Dendritic cell treated with granulocyte-macrophage colony-stimulating factor and Interleukin-4, amounts not matched to agents 40 ng/mL and 50 ng/mL, for 4 days (primary cell): Measurements from ENCODE around the gene SLC26A1.
"Not testable (repeated sequence)": the region's sequence is repeated elsewhere in the genome, so short reads cannot be mapped to it uniquely, and the experiment has no call there.

Experiments used
- H3K27ac Mint-ChIP-seq: one replicate; pipeline ENCODE4 v1.8.0; 2022; ENCODE audit warnings: mild to moderate bottlenecking, mixed read lengths
- H3K27me3 Mint-ChIP-seq: one replicate; pipeline ENCODE4 v1.8.0; 2022; ENCODE audit warnings: mild to moderate bottlenecking, mixed read lengths
- H3K36me3 Mint-ChIP-seq: one replicate; pipeline ENCODE4 v1.8.0; 2022; ENCODE audit warnings: low read depth, mixed read lengths
- H3K4me1 Mint-ChIP-seq: one replicate; pipeline ENCODE4 v1.8.0; 2022; ENCODE audit warnings: low read depth, mixed read lengths
- H3K4me3 Mint-ChIP-seq: one replicate; pipeline ENCODE4 v1.8.0; 2022; ENCODE audit warnings: mild to moderate bottlenecking, moderate library complexity, mixed read lengths
- H3K9me3 Mint-ChIP-seq: one replicate; pipeline ENCODE4 v1.8.0; 2022; ENCODE audit warnings: mixed read lengths
- intact Hi-C: fragments of 100-400 bp; cut with micrococcal nuclease; formaldehyde crosslinking; loops from one replicate; pipeline ENCODE4 v1.15.0; 2022

SLC26A1 gene

DNA sequence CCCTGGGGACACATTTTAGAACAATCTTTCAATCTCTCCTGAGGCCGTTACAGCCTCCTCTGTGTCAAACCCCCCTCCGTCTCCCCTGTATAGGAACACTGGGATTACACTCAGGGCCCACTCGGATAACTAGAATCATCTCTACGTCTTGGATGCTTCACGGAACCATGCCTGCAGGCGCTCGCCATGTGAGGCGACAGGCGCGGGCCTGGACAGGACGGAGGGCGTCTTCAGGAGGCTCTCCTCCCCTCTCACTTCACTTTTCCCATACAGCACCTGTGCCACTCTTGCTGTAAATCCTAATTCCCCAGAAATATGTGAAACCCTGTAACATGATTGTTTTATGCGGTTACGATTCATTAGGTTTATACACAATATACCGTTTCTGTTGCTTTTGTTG lies 10.4 kb downstream of the SLC26A1 start:
- H3K9me3 Mint-ChIP-seq, result no peaks in the 10 kb centered on the region
- no peak overlapping the region for H3K27ac Mint-ChIP-seq
- H3K36me3 Mint-ChIP-seq, result no peaks in the 10 kb centered on the region
- H3K4me3 Mint-ChIP-seq, result no peak overlapping the region
- H3K4me1 Mint-ChIP-seq, result peaks cover 46% of the 10 kb centered on the region
- intact Hi-C loops, result no loop called here
- H3K27me3 Mint-ChIP-seq, result peaks cover 4% of the 10 kb centered on the region

DNA sequence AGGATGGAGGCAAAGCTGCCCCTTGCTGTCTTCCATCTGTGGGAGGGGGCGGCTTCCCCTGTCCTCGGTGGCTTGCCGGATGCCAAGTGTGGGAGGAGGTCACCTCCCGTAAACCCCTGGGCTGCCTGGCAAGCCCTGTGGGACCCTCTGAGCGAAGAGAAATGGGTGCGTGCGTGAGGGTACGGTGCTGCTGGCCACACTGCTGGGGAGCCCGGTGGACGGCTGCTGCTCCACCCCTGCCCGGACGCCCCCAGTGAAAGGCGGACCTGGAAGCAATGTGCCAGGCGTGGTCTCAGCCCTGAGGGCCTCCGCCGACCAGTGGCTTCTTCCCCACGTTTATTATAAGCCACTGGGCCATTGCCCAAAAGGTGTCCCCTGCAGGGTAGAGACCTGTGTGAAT lies 10.9 kb downstream of the SLC26A1 start:
- H3K36me3 Mint-ChIP-seq, result no peaks in the 10 kb centered on the region
- no peak overlapping the region for H3K4me3 Mint-ChIP-seq
- H3K4me1 Mint-ChIP-seq, result peaks cover 42% of the 10 kb centered on the region
- H3K9me3 Mint-ChIP-seq, result no peaks in the 10 kb centered on the region
- intact Hi-C loops, result no loop called here
- peaks cover 4% of the 10 kb centered on the region for H3K27me3 Mint-ChIP-seq
- no peak overlapping the region for H3K27ac Mint-ChIP-seq

DNA sequence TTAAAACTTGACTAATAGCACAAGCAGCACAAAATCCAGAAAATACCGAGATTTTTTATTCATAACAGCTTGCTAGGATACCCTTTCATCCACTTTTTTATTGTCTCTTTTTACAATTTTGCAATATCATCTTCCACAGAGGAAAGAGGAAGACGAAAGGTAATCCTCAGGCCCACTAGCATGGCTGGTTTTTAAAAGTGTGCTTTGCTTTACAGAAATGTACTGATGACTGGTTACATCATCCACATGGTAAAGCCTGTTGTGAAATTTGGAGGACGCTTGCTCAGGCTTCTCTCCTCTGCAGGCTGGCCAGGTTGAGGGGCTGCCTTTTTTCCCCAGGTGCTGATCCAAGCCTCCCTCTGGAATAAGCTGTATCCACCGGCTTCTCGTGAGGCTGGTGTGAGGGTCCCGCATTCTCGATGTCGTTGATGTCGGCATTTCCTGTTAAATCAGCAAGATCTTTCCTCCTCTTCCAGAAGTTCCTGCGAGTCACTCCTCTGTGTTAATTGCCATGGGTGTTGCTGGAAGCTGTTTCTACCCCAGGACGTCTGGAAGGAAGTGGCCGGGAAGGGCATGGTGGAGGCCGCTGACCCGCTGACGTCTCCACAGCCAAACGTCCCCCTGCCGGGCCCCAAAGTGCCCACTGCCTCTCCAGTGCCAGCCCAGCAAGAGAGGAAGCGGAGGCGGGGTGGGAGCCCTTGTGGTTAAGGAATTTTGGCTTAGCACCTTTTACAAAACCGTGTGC lies 14.1 kb downstream of the SLC26A1 start:
- intact Hi-C loops, result no loop called here
- Mint-ChIP-seq H3K9me3 (no peaks in the 10 kb centered on the region), H3K36me3 (no peaks in the 10 kb centered on the region), H3K4me3 (peak overlapping the region; percentile 30), H3K4me1 (peaks cover 24% of the 10 kb centered on the region), H3K27me3 (peaks cover 15% of the 10 kb centered on the region), H3K27ac (peak overlapping the region; percentile 75)

DNA sequence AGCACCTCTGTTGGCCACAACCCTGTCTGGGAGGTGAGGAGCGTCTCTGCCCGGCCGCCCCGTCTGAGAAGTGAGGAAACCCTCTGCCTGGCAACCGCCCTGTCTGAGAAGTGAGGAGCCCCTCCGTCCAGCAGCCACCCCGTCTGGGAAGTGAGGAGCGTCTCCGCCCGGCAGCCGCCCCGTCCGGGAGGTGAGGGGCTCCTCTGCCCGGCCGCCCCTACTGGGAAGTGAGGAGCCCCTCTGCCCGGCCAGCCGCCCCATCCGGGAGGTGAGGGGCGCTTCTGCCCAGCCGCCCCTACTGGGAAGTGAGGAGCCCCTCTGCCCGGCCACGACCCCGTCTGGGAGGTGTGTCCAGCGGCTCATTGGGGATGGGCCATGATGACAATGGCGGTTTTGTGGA lies 17.2 kb downstream of the SLC26A1 start:
- Mint-ChIP-seq H3K27me3 (peaks cover 12% of the 10 kb centered on the region), H3K4me1 (peaks cover 40% of the 10 kb centered on the region)
- H3K27ac Mint-ChIP-seq, H3K36me3 Mint-ChIP-seq, H3K4me3 Mint-ChIP-seq, H3K9me3 Mint-ChIP-seq, intact Hi-C loops: not testable (repeated sequence)

DNA sequence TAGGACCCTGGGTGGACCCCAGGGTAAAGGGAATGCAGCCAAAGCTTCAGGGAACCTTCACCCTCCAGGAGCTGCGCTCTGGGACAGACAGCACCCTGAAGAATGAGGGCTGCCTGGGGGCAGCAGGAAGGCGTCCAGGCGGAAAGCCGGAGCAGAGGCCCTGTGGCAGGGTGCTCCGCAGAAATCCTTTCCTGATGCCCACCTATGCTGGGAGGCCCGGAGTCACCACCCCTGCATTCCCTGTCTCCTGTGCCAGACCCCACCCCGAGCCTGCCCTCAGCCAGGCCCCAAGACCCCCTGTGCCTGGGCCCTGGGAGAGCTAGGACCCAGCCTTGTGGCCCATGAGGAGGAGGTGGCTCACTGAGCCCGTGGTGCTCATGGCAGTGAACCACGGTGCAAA lies 18.5 kb downstream of the SLC26A1 start:
- H3K9me3 Mint-ChIP-seq, result no peaks in the 10 kb centered on the region
- H3K4me3 Mint-ChIP-seq, result no peak overlapping the region
- intact Hi-C loops, result no loop called here
- peaks cover 12% of the 10 kb centered on the region for H3K27me3 Mint-ChIP-seq
- peak overlapping the region; percentile 25 for H3K27ac Mint-ChIP-seq
- peaks cover 8% of the 10 kb centered on the region for H3K36me3 Mint-ChIP-seq
- peaks cover 41% of the 10 kb centered on the region for H3K4me1 Mint-ChIP-seq

DNA sequence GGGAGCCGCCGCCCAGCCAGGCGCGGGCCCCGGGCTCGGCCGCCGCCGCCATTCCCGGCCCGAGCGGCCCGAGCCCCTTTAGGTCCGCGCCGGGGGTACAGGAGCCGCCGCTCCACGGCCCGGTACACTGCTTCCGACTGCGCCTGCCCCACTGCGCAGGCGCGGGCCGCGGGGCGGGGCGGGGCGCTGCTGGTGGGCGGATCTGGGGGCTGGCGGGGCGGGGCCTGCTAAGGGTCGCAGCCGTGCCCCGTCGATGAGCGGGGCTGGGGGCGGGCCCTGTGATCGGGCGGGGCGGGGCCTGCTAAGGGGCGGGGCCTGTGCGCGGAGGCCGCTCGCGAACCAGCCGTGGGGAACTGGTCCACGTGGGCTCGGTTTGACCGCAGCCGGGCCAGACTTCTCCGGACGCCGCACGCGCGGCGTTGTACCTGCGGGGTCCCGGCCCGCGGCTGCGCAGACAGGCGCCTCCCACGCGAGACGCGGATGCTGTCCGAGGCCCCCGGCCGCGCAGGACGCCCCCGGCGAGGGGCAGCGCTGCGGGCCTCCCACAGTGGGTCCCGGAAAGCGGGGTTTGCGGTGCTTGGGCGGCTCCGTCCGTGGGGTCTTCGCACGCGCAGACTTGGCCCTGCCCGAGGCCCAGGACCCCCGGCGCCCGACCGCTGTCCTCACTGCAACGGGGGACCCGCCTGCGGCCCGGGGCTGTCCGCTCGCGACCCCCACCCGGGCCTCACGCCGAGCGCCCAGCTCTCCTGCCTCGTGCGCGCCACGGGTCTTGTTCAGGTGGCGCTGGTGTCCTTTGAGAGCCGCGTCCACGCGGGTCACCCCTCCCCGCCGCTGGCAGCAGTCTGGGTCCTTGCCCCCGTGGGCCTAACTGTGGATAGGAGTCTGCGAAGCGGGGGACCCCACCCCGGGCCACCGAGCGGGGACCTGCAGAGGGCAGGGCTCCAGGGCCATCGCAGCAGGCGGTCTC lies 19.5 kb downstream of the SLC26A1 start, which contains the start of gene DGKQ:
DGKQ (minus strand) TSS at position 139 of the 967 bp plus-strand sequence; CDS start at position 52, 87 bp downstream.
- Mint-ChIP-seq H3K36me3 (peaks cover 13% of the 10 kb centered on the region), H3K27me3 (peaks cover 17% of the 10 kb centered on the region), H3K4me1 (peaks cover 38% of the 10 kb centered on the region), H3K27ac (peak within 1 kb of the TSS; percentile 52), H3K4me3 (peak within 1 kb of the TSS; percentile 77), H3K9me3 (no peaks in the 10 kb centered on the region)
- intact Hi-C loops, result loop anchor here (1.0 to 2.0 kb wide), 3 partner anchors 13 to 191 kb away; no protein-coding TSS in a partner anchor

DNA sequence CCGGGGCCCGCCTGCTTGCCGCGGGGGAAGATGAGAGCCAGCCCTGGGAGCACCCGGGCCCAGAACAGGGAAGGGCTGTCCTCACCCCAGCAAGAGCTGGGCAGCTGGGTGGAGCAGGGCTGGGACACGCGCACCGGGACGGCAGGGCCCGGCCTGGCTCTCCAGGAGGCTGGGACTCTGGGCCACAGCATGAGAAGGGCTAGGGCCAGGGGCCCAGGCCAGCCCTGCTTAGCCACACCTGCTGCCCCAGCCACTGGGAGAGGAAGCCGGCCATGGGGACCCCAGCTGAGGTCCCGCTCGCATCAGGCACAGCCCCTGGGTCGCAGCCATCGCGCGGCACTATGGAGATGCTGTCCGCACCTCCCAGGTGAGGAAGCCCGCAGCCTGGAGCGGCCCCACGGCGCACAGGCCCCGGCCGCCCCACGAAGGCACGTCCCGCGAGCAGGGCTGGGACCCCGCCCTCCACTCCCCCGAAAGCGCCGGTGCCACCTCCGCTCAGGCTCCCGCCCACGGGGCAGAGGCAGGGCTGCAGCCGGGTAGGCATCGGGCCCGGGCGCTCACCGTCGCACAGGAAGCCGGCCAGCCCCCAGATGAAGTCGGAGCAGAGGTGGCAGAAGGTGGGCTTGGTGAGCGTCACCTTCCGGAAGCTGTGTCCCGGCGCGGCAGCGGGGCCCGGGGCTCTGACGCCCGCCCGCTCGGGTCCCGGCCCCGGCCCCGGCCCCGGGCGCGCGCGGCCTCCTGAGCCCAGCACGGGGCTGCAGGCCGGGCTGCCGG lies 20.4 kb downstream of the SLC26A1 start:
- intact Hi-C loops, result loop anchor here (1.0 to 2.0 kb wide), 3 partner anchors 13 to 190 kb away; no protein-coding TSS in a partner anchor
- Mint-ChIP-seq H3K36me3 (peaks cover 22% of the 10 kb centered on the region), H3K4me3 (peak overlapping the region; percentile 77), H3K27me3 (peaks cover 24% of the 10 kb centered on the region), H3K4me1 (peaks cover 33% of the 10 kb centered on the region), H3K9me3 (no peaks in the 10 kb centered on the region), H3K27ac (peak overlapping the region; percentile 52)

DNA sequence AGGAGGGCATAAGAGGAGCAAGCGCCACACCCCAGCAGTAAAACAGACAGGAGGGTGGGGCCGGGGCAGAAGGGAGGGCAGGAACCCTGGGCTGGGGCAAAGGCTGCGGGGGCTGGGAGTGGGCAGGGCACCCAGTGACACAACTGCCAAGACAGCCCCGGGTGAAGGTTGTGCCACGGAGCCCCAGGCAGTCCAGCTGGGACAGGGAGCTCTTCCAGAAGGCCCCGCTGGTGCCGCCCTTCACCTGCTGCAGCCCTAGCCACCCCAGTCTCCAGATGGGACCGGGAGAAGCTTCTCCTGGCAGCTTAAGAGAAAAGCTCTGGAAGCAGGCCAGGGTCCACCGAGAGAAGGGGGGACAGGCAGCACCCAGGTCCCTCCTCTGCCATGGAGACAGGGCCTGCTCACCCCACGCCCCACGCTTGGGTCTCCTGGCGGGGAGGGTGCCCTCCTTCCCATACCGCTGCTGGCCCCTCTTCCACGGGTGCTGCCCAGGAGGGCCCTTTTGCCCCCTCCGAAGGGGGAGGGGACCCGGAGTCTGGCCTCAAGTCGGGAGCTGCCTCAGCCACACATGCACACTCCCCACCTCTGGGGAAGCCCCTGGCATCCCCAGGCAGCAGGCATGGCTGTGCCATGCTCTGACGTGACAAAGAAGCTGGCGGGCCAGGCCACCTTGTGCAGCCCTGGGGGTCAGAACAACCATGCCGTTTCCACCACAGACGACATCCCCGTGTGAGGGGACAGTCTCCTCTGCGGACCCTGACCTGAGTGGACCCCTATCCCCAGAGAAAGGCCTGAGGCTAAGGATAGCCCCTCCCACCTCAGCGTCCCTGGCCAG lies 21.3 kb downstream of the SLC26A1 start:
- Mint-ChIP-seq H3K27ac (peak overlapping the region; percentile 52), H3K4me1 (peaks cover 32% of the 10 kb centered on the region), H3K27me3 (peaks cover 24% of the 10 kb centered on the region), H3K4me3 (peak overlapping the region; percentile 77), H3K36me3 (peaks cover 31% of the 10 kb centered on the region), H3K9me3 (no peaks in the 10 kb centered on the region)
- intact Hi-C loops, result loop anchor here (2.0 kb wide), 2 partner anchors 35 to 189 kb away; no protein-coding TSS in a partner anchor

DNA sequence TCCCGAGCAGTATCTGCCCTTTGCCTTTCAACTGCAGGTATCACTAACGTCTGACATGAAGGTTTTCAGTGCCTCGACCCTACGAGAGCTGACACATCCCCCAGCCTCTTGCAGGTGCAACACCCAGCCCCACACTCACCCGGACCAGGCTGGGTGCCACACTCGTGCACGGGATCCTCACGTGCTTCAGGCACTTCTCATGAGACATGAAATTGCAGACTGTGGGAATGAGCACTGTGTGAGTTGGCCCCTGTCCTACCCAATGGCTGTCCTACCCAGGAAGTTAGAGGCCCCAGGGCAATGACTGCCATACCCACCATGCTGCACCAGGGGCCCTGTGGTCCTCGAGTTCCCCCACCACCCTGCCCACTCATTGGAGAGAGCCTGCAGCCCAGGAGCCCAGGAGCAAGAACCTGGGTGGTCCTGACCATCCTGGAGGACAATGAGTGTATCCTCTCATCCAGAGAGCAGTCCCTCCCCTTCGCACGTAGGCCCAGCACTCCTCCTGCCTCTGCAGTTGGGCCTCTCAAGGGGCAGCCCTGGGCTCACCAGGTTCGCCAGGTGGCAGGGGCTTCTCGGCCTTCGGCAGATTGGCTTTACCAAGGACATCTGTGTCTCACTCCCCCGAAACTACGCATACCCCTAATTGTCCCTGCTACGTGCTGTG lies 22.2 kb downstream of the SLC26A1 start:
- peaks cover 24% of the 10 kb centered on the region for H3K27me3 Mint-ChIP-seq
- H3K4me1 Mint-ChIP-seq, result peaks cover 32% of the 10 kb centered on the region
- peaks cover 40% of the 10 kb centered on the region for H3K36me3 Mint-ChIP-seq
- no peaks in the 10 kb centered on the region for H3K9me3 Mint-ChIP-seq
- intact Hi-C loops, result no loop called here
- no peak overlapping the region for H3K4me3 Mint-ChIP-seq
- no peak overlapping the region for H3K27ac Mint-ChIP-seq

DNA sequence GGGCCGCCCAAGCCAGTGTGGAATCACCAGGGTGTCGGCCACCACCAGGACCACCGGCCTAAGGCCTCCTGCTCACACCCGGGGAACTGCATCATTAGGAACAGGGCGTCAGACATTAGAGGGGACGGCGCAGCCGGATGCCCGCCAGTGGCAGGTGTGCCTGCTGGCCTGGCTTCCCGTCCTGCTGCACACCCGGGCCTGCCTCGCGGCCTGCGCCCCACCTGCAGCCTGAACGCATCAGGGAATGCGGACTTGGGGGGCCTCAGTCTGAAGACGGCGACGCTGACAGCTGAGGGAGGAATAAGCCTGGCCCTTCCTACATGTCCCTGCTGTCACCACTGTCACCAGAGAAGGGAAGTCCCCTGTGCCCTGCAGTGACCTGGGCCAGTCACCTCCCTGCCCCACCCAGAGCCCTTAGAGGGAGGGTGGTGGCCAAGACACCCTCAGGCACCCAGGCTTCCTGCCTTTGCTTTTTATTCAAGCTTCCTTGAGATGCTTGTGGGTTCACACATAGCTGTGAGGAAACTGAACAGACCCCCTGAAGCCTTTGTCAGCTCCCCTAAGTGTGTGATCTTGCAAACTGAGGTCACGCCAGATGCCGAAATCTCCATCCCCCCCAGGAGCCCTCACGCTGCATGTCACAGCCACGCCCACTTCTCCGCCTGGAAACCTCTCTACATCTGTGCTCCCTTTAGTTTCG lies 23.0 kb downstream of the SLC26A1 start:
- intact Hi-C loops, result no loop called here
- Mint-ChIP-seq H3K27ac (no peak overlapping the region), H3K27me3 (peaks cover 23% of the 10 kb centered on the region), H3K36me3 (peaks cover 48% of the 10 kb centered on the region), H3K4me1 (peaks cover 32% of the 10 kb centered on the region), H3K4me3 (no peak overlapping the region), H3K9me3 (no peaks in the 10 kb centered on the region)

DNA sequence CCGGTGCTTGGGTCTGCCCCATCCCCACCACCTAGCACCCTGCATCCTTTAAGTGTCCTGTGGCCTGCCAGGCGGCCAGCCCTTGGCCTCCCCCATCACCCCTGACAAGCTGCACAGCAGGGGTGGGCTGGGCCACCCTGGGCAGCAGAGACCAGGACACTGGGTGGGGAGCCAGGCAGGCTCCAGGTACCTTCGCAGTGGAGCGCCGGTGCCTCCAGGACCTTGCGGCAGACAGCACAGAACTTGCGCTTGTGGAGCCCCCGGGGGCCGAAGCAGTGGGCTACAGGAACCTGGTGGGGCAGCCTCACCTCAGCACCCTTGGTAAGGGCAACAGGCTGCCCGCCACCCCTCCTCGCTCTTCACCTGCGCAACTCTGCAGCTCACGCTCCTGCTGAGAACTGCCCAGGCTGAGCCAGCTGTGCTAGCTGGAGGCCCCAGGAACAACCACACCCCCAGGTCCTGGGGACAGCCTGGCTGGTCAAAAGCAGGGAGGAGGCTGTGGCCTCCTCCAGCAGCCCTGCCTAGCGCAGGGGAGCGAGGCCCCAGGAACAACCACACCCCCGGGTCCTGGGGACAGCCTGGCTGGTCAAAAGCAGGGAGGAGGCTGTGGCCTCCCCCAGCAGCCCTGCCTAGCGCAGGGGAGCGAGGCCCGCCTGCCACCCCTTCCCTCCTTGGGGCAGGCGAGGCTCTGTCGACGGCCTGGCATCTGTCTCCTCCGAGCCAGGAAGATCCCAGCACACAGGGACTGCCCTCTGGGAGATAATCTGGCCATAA lies 24.4 kb downstream of the SLC26A1 start:
- no peak overlapping the region for H3K27ac Mint-ChIP-seq
- peaks cover 62% of the 10 kb centered on the region for H3K36me3 Mint-ChIP-seq
- H3K27me3 Mint-ChIP-seq, result peaks cover 12% of the 10 kb centered on the region
- intact Hi-C loops, result no loop called here
- peaks cover 32% of the 10 kb centered on the region for H3K4me1 Mint-ChIP-seq
- H3K4me3 Mint-ChIP-seq, result peak overlapping the region; percentile 6
- H3K9me3 Mint-ChIP-seq, result no peaks in the 10 kb centered on the region
